Effector CD4-positive, alpha-beta T cell (primary cell): ENCODE results near the gene MTCL3.
"Not testable (repeated sequence)": the region's sequence is repeated elsewhere in the genome, so short reads cannot be mapped to it uniquely, and the experiment has no call there.

Source experiments
- DNase-seq: peaks from one replicate; pipeline ENCODE4 v3.0.0-alpha.2; 2020

The MTCL3 gene

DNA sequence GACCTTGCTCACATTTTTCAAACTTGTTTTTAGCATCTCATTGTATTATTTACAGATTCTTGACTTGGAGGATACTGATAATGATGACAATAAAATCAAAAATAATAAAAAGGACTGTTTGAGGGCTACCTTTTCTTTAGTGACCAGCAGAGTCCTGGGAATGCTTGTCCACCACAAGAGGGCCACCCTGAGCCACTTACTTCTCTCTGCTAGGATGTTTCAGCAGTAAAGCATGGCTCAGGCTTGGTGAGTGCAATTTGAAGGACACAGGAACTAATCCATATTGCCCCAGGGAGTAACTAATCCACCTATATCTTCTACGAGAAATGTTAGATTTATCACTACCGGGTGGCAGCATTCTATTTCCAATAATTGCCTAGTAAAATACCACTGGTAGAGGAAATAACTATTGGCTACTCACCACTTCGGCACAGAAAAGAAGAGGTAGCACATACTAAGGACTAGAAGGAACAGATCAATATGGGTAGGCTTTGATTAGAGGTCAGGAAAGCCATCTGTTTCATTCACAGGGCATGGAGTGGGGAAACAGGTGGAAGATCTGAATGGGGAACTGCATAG, 54.2 kb downstream of the MTCL3 start:
- peak; percentile 44 for DNase-seq

GRCh38 chr6:127464161-127464880, 54.8 kb downstream of the MTCL3 start:
- no peak for DNase-seq

GRCh38 chr6:127463056-127463455, 56.1 kb downstream of the MTCL3 start:
- DNase-seq = no peak

GRCh38 chr6:127462376-127462775, 56.8 kb downstream of the MTCL3 start:
- no peak for DNase-seq

- DNase-seq = no peak
These were observed 58.7 kb downstream of the MTCL3 start for GRCh38 chr6:127460465-127460864.

DNA sequence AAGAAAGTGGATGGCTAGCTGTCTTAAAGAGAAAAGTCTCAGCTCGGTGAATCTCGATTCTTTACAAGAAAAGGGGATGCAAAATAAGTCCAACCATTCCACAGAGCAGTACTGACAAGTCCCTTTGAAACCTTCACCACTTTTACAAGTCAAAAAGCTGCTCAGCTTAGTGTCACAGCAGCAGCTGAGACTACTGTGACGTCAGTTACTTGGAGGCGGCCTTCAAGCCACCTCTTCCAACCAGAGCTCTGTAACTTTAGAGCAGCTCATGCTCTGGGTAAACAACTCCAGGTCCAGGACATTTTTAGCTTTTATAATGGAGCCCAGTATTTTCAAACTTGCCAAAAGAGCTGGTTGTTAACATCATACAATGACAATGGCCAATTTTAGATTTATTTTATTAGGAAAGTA, 59.9 kb downstream of the MTCL3 start, which contains the start of gene KIAA0408:
TSS of gene KIAA0408 (minus strand) at position 159 of the 411 bp plus-strand sequence. CDS start 5,408 bp downstream, outside the sequence.
- DNase-seq = no peak

GRCh38 chr6:127458817-127459216, 60.3 kb downstream of the MTCL3 start:
- no peak for DNase-seq

GRCh38 chr6:127458222-127458621, 60.9 kb downstream of the MTCL3 start:
- DNase-seq = no peak

- no peak for DNase-seq
These were observed 61.6 kb downstream of the MTCL3 start for GRCh38 chr6:127457456-127458064.

GRCh38 chr6:127456465-127456864, 62.7 kb downstream of the MTCL3 start:
- no peak for DNase-seq

- DNase-seq = no peak
These were observed 65.1 kb downstream of the MTCL3 start for GRCh38 chr6:127453845-127454619.

DNA sequence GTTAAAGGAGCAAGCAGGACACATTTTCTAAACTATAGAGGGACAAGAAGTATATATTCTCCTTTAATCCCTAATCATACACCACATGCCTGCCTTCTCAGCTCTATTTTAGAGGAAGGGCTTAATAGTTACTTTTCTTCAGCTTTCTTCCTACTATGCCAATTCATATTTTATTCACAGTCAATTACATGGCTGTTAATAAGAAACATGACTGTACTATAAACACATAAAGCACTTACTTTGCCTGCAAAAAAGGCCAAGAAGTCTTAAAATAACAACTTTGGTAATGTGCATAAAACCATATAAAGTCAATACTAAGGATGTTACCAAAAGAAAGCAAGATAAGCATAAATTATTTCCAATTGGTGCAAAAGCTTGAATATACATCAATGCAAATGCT, 66.3 kb downstream of the MTCL3 start:
- DNase-seq = no peak

GRCh38 chr6:127451388-127451787, 67.7 kb downstream of the MTCL3 start:
- DNase-seq = no peak

DNA sequence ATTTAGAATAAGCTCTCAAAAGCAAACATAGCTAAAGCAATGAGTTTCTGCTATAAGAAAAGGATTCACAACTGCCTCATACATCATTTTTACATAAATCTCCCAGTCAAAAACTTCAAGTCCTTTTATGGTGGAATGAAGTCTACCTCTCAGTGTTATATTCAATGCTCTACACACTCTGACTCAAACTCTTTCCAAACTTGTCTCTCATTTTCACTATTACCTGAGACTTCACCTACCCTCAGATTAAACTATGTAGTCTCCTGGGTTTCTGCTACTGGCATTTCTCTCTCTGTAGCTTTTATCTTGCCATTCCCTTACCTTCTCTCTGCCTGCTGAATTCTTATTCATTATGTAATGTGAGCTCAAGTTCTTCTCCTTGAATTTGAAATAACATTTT, 71.4 kb downstream of the MTCL3 start:
- no peak for DNase-seq

- DNase-seq = no peak
These were observed 72.8 kb downstream of the MTCL3 start for GRCh38 chr6:127446356-127446755.

GRCh38 chr6:127441881-127442280, 77.3 kb downstream of the MTCL3 start:
- no peak for DNase-seq

- no peak for DNase-seq
These were observed 79.4 kb downstream of the MTCL3 start for GRCh38 chr6:127439718-127440117.

DNA sequence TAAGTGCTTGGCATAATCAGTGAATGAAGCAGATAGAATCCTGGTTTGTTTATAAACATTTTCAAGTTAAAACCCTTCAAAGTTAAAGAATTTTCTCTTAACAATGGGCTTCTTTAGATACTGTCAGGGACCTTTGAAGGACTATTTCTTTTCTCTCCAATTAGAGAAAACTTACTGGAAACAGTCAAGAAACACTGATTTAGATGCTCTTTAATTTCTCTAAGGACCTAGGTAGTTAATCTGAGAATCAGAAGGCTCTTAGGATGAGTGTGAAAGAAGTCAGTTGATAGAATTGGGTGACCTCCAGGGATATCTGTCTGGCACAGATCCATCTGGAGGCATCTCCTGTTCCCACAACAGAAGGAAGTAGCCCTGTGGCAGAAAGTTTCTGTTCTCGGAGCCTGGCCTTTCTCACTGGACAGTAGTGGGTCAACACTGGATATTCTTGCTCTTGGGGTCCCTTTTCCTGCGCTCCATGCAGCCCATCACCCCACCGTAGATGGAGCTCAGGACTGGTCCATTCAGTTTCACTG, 82.5 kb downstream of the MTCL3 start:
- DNase-seq = no peak

DNA sequence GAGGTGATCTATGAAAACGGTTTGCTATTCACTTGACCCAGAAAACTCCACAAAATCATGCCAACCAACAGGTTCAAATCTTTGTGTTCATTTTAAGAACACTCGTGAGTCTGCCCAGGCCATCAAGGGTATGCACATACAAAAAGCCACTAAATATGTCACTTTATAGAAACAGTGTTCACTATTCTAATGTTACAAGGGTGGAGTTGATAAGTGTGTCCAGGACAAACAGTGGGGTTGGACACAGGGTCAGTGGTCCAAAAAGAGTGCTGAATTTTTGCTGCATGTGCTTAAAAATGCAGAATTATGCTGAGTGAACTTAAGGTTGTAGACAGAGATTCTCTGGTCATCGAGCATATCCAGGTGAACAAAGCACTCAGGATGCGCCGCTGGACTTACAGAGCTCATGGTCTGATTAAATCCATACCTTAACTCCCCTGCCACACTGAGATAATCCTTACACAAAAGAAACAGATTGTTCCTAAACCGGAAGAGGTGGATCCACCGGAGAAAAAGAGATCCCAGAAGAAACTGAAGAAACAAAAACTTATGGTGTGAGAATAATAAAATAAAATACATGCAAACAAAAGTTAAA, 83.4 kb downstream of the MTCL3 start:
- no peak for DNase-seq

- DNase-seq = no peak
These were observed 84.5 kb downstream of the MTCL3 start for GRCh38 chr6:127434651-127435050.

DNA sequence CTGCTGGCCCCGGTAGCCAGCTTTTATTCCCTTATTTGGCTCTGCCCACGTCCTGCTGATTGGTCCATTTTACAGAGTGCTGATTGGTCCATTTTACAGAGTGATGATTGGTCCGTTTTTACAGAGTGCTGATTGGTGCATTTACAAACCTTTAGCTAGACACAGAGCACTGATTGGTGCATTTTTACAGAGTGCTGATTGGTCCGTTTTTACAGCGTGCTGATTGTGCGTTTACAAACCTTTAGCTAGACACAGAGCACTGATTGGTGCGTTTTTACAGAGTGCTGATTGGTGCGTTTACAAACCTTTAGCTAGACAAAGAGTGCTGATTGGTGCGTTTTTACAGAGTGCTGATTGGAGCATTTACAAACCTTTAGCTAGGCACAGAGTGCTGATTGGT, 90.6 kb downstream of the MTCL3 start:
- DNase-seq = not testable (repeated sequence)

DNA sequence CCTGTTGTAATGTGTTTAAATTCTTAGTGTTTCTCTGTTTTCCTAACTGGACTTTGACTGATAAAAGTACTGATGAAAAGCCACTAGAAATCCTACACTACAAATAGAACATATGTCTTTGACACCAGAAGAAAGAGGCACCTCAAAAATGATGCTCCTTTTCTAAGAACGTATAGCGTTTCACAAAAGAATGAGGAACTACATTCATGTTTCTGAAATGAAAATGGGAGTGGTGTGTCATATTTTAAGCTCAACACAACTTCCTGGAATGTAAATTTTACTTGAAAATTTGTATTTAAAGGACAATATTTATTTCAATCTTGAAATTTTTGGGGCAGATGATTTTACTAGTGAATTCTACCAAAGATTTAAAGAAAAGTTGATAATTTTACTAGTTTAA, 95.2 kb downstream of the MTCL3 start:
- no peak for DNase-seq
